Activated T-cell treated with anti-CD3 and anti-CD28 coated beads, Interleukin-2, amount 50 U/mL, for 72 hours (primary cell): ENCODE data around the gene PNMA5. TPM values are rescaled to one million over a fixed set of nuclear protein-coding genes. Genes with fewer than 3 reads are reported as not detected.
"Not testable (repeated sequence)": the region's sequence is repeated elsewhere in the genome, so short reads cannot be mapped to it uniquely, and the experiment has no call there.

Experiments used
- ATAC-seq, 2 donors: fragments of 150-1000 bp; cut with Tn5 transposase; replicated peaks in 1 of 2; 2 replicates each; pipeline ENCODE4 v1.10.0; 2021; ENCODE audit warnings: moderate library complexity in 2 of 2, mild to moderate bottlenecking in 1 of 2
- DNase-seq, 2 donors: peaks; one replicate each; pipeline ENCODE4 v3.0.0; 2021 to 2022; ENCODE audit warnings: mixed read lengths in 1 of 2
- H3K27ac Mint-ChIP-seq: one replicate; pipeline ENCODE4 v1.8.0; 2022; ENCODE audit warnings: mild to moderate bottlenecking, moderate library complexity, mixed read lengths
- H3K27me3 Mint-ChIP-seq: one replicate; pipeline ENCODE4 v1.8.0; 2022; ENCODE audit warnings: low read depth, mixed read lengths
- H3K36me3 Mint-ChIP-seq, 2 donors: one replicate each; pipeline ENCODE4 v1.8.0; 2022; ENCODE audit warnings: mixed read lengths in 2 of 2, mild to moderate bottlenecking in 1 of 2; ENCODE audit not compliant: insufficient read depth in 2 of 2
- H3K4me1 Mint-ChIP-seq: one replicate; pipeline ENCODE4 v1.8.0; 2022; ENCODE audit warnings: low read depth, mixed read lengths
- H3K4me3 Mint-ChIP-seq, 2 donors: one replicate each; pipeline ENCODE4 v1.8.0; 2022; ENCODE audit warnings: mild to moderate bottlenecking in 2 of 2, mixed read lengths in 2 of 2, moderate library complexity in 2 of 2
- H3K9me3 Mint-ChIP-seq, 2 donors: one replicate each; pipeline ENCODE4 v1.8.0; 2022; ENCODE audit warnings: mixed read lengths in 2 of 2
- total RNA-seq, 2 donors: library from RNA; stranded (reverse); gene quantifications; one replicate each; pipeline ENCODE4 v1.2.3, GENCODE V29; 2022

The PNMA5 gene
- total RNA-seq, 2 donors from 2014 or later: 0.16 TPM; not detected in 1

GRCh38 chrX:152991123-152991522, 2.8 kb downstream of the PNMA5 start:
- Mint-ChIP-seq H3K27ac (no peak overlapping the region), H3K36me3 (no peaks in the 10 kb centered on the region), H3K9me3 (no peaks in the 10 kb centered on the region), H3K4me1 (peaks cover 6% of the 10 kb centered on the region), H3K4me3 (peak overlapping the region in 1 of 2 donors; percentile 47), H3K27me3 (peaks cover 25% of the 10 kb centered on the region)
- no peak for DNase-seq
- peak in 1 of 2 donors; percentile 35 for ATAC-seq

- Mint-ChIP-seq H3K9me3 (no peaks in the 10 kb centered on the region), H3K4me3 (peak overlapping the region in 1 of 2 donors; percentile 49), H3K27ac (peak overlapping the region; percentile 60), H3K27me3 (peaks cover 17% of the 10 kb centered on the region), H3K4me1 (peaks cover 6% of the 10 kb centered on the region), H3K36me3 (no peaks in the 10 kb centered on the region)
- peak in 1 of 2 donors; percentile 12 for DNase-seq
- peak in 1 of 2 donors; percentile 71 for ATAC-seq
Measured at GRCh38 chrX:152989292-152989658, 4.6 kb downstream of the PNMA5 start.

- H3K4me1 Mint-ChIP-seq: peaks cover 6% of the 10 kb centered on the region
- no peaks in the 10 kb centered on the region for H3K9me3 Mint-ChIP-seq
- DNase-seq (no peak), ATAC-seq (peak in 1 of 2 donors; percentile 26)
- H3K27ac Mint-ChIP-seq: peak overlapping the region; percentile 73
- peak overlapping the region in 1 of 2 donors; percentile 60 for H3K4me3 Mint-ChIP-seq
- no peaks in the 10 kb centered on the region for H3K36me3 Mint-ChIP-seq
- peaks cover 17% of the 10 kb centered on the region for H3K27me3 Mint-ChIP-seq
Measured at GRCh38 chrX:152988536-152989291, 5.2 kb downstream of the PNMA5 start.

- Mint-ChIP-seq H3K4me3 (no peak overlapping the region), H3K4me1 (peaks cover 6% of the 10 kb centered on the region), H3K36me3 (no peaks in the 10 kb centered on the region), H3K9me3 (no peaks in the 10 kb centered on the region), H3K27me3 (peaks cover 17% of the 10 kb centered on the region), H3K27ac (no peak overlapping the region)
- DNase-seq: no peak
- ATAC-seq: no peak
Measured at GRCh38 chrX:152987801-152988200, 6.1 kb downstream of the PNMA5 start.

- DNase-seq, H3K4me1 Mint-ChIP-seq, H3K27ac Mint-ChIP-seq, H3K4me3 Mint-ChIP-seq, H3K36me3 Mint-ChIP-seq, H3K9me3 Mint-ChIP-seq, ATAC-seq: not testable (repeated sequence)
- peaks cover 16% of the 10 kb centered on the region for H3K27me3 Mint-ChIP-seq
Measured at GRCh38 chrX:152987156-152987555, 6.8 kb downstream of the PNMA5 start.

- not testable (repeated sequence) for H3K4me3 Mint-ChIP-seq, H3K4me1 Mint-ChIP-seq, H3K36me3 Mint-ChIP-seq, DNase-seq, H3K27ac Mint-ChIP-seq, ATAC-seq, H3K27me3 Mint-ChIP-seq, H3K9me3 Mint-ChIP-seq
Measured at GRCh38 chrX:152985383-152985782, 8.5 kb downstream of the PNMA5 start.

- H3K36me3 Mint-ChIP-seq: no peaks in the 10 kb centered on the region
- H3K27ac Mint-ChIP-seq: no peak overlapping the region
- H3K4me3 Mint-ChIP-seq: no peak overlapping the region
- ATAC-seq (no peak), DNase-seq (no peak)
- no peaks in the 10 kb centered on the region for H3K4me1 Mint-ChIP-seq
- H3K27me3 Mint-ChIP-seq: peaks cover 29% of the 10 kb centered on the region
- H3K9me3 Mint-ChIP-seq: no peaks in the 10 kb centered on the region
Measured at GRCh38 chrX:152968193-152968592, 25.7 kb downstream of the PNMA5 start.

GRCh38 chrX:152960115-152960514, 33.8 kb downstream of the PNMA5 start:
- no peak for ATAC-seq
- H3K4me3 Mint-ChIP-seq: no peak overlapping the region
- peaks cover 12% of the 10 kb centered on the region for H3K27me3 Mint-ChIP-seq

GRCh38 chrX:152959626-152960025, 34.3 kb downstream of the PNMA5 start:
- no peak for DNase-seq
- Mint-ChIP-seq H3K4me3 (no peak overlapping the region), H3K4me1 (peaks cover 13% of the 10 kb centered on the region), H3K27me3 (peaks cover 15% of the 10 kb centered on the region), H3K9me3 (no peaks in the 10 kb centered on the region), H3K36me3 (peaks cover 2% of the 10 kb centered on the region in 2 donors), H3K27ac (no peak overlapping the region)
- no peak for ATAC-seq

More at GRCh38 chrX:152960115-152960514, 33.8 kb downstream of the PNMA5 start:
- no peak for DNase-seq
- peaks cover 13% of the 10 kb centered on the region for H3K4me1 Mint-ChIP-seq
- peaks cover 2% of the 10 kb centered on the region in 2 donors for H3K36me3 Mint-ChIP-seq
- no peak overlapping the region for H3K27ac Mint-ChIP-seq
- H3K9me3 Mint-ChIP-seq: no peaks in the 10 kb centered on the region

GRCh38 chrX:152958524-152959465, 35.1 kb downstream of the PNMA5 start:
- H3K27me3 Mint-ChIP-seq: peaks cover 18% of the 10 kb centered on the region
- peaks cover 13% of the 10 kb centered on the region for H3K4me1 Mint-ChIP-seq
- DNase-seq: peak; percentile 87 to 91
- no peaks in the 10 kb centered on the region for H3K9me3 Mint-ChIP-seq
- peaks cover 2% of the 10 kb centered on the region in 2 donors for H3K36me3 Mint-ChIP-seq
- ATAC-seq: peak; percentile 96 to 97
- peak overlapping the region; percentile 69 to 79 for H3K4me3 Mint-ChIP-seq
- peak overlapping the region; percentile 86 for H3K27ac Mint-ChIP-seq

GRCh38 chrX:152958047-152958446, 35.9 kb downstream of the PNMA5 start:
- DNase-seq (peak in 1 of 2 donors; percentile 1), ATAC-seq (no peak)
- H3K36me3 Mint-ChIP-seq: peaks cover 2% of the 10 kb centered on the region in 2 donors
- H3K27ac Mint-ChIP-seq: peak overlapping the region; percentile 86
- no peaks in the 10 kb centered on the region for H3K9me3 Mint-ChIP-seq
- peaks cover 19% of the 10 kb centered on the region for H3K27me3 Mint-ChIP-seq
- peaks cover 13% of the 10 kb centered on the region for H3K4me1 Mint-ChIP-seq
- peak overlapping the region; percentile 69 to 79 for H3K4me3 Mint-ChIP-seq

- no peak for ATAC-seq
- Mint-ChIP-seq H3K4me3 (no peak overlapping the region), H3K9me3 (no peaks in the 10 kb centered on the region), H3K4me1 (no peaks in the 10 kb centered on the region), H3K27me3 (peaks cover 38% of the 10 kb centered on the region), H3K36me3 (no peaks in the 10 kb centered on the region), H3K27ac (no peak overlapping the region)
- DNase-seq: no peak
Measured at GRCh38 chrX:152950786-152951185, 43.1 kb downstream of the PNMA5 start.

- H3K27ac Mint-ChIP-seq: no peak overlapping the region
- no peak overlapping the region for H3K4me3 Mint-ChIP-seq
- no peak for DNase-seq
- ATAC-seq: no peak
- no peaks in the 10 kb centered on the region for H3K4me1 Mint-ChIP-seq
- H3K9me3 Mint-ChIP-seq: no peaks in the 10 kb centered on the region
- H3K36me3 Mint-ChIP-seq: no peaks in the 10 kb centered on the region
- H3K27me3 Mint-ChIP-seq: peaks cover 37% of the 10 kb centered on the region
Measured at GRCh38 chrX:152949114-152949513, 44.8 kb downstream of the PNMA5 start.
